HEK293T (cell line): ENCODE measurements around the gene CEP63.
"Not testable (repeated sequence)": the region's sequence is repeated elsewhere in the genome, so short reads cannot be mapped to it uniquely, and the experiment has no call there.

Source experiments
- CTCF ChIA-PET: fragments of 350-600 bp; formaldehyde crosslinking; extraction: SDS; loops from one replicate; lab custom pipeline; 2021; ENCODE audit warnings: antibody characterized with exemption, inconsistent platforms; lab: Yijun Ruan, JAX
- POLR2A ChIA-PET: fragments of 350-600 bp; formaldehyde crosslinking; extraction: SDS; loops from one replicate; lab custom pipeline; 2020; ENCODE audit warnings: antibody characterized with exemption, inconsistent platforms; lab: Yijun Ruan, JAX
- DNase-seq: peaks from one replicate; pipeline ENCODE4 v3.0.0; 2012; ENCODE audit warnings: mixed read lengths; ENCODE audit errors: extremely low spot score
- ARNT ChIP-seq: fragments of 450-650 bp; IDR thresholded peaks from 2 replicates; pipeline ENCODE4 v1.6.1; 2017; ENCODE audit warnings: mild to moderate bottlenecking
- BHLHE40 ChIP-seq: fragments of 450-650 bp; IDR thresholded peaks from 2 replicates; pipeline ENCODE4 v1.6.1; 2016; ENCODE audit warnings: mild to moderate bottlenecking, moderate library complexity, borderline replicate concordance
- CTBP1 ChIP-seq: fragments of 450-650 bp; IDR thresholded peaks from 2 replicates; pipeline ENCODE4 v1.6.1; 2016; ENCODE audit warnings: borderline replicate concordance
- ELF4 ChIP-seq: fragments of 450-650 bp; IDR thresholded peaks from 2 replicates; pipeline ENCODE4 v1.6.1; 2017; ENCODE audit warnings: antibody characterized with exemption
- FOXA1 ChIP-seq: fragments of 450-650 bp; IDR thresholded peaks from 2 replicates; pipeline ENCODE4 v1.6.1; 2016; ENCODE audit warnings: mild to moderate bottlenecking
- FOXK2 ChIP-seq: fragments of 450-650 bp; IDR thresholded peaks from 2 replicates; pipeline ENCODE4 v1.6.1; 2016; ENCODE audit warnings: mild to moderate bottlenecking
- FOXM1 ChIP-seq: fragments of 450-650 bp; IDR thresholded peaks from 2 replicates; pipeline ENCODE4 v1.6.1; 2017; ENCODE audit warnings: mild to moderate bottlenecking, borderline replicate concordance
- HDGF ChIP-seq: fragments of 450-650 bp; IDR thresholded peaks from 2 replicates; pipeline ENCODE4 v1.6.1; 2017; ENCODE audit warnings: antibody characterized with exemption, borderline replicate concordance
- L3MBTL2 ChIP-seq: fragments of 450-650 bp; conservative IDR thresholded peaks from 2 replicates; pipeline ENCODE4 v1.6.1; 2016; ENCODE audit warnings: mild to moderate bottlenecking
- LEF1 ChIP-seq: fragments of 450-650 bp; IDR thresholded peaks from 2 replicates; pipeline ENCODE4 v1.6.1; 2017; ENCODE audit warnings: mild to moderate bottlenecking, borderline replicate concordance
- NFRKB ChIP-seq: fragments of 450-650 bp; IDR thresholded peaks from 2 replicates; pipeline ENCODE4 v1.6.1; 2016; ENCODE audit warnings: mild to moderate bottlenecking, moderate library complexity
- PKNOX1 ChIP-seq: fragments of 450-650 bp; IDR thresholded peaks from 2 replicates; pipeline ENCODE4 v1.6.1; 2016
- SP1 ChIP-seq: fragments of 450-650 bp; IDR thresholded peaks from 2 replicates; pipeline ENCODE4 v1.6.1; 2017
- SUZ12 ChIP-seq: fragments of 450-650 bp; IDR thresholded peaks from 2 replicates; pipeline ENCODE4 v1.6.1; 2016; ENCODE audit warnings: mild to moderate bottlenecking
- TARDBP ChIP-seq: fragments of 450-650 bp; IDR thresholded peaks from 2 replicates; pipeline ENCODE4 v1.6.1; 2016
- ZNF384 ChIP-seq: fragments of 450-650 bp; IDR thresholded peaks from 2 replicates; pipeline ENCODE4 v1.6.1; 2016

The CEP63 gene

GRCh38 chr3:134576831-134577230 is 91.0 kb downstream of the CEP63 start:
- CTCF ChIA-PET, result interaction anchor here (0.7 kb wide), 1 partner anchor 267 kb away, joined by 3 read pairs; no protein-coding TSS in a partner anchor
- POLR2A ChIA-PET, result no interaction called here
- no peak for DNase-seq
- TF ChIP-seq L3MBTL2, result no peak
- no peak for TF ChIP-seq TARDBP
- no peak for TF ChIP-seq FOXK2
- no peak for TF ChIP-seq ZNF384
- TF ChIP-seq HDGF, result no peak
- no peak for TF ChIP-seq BHLHE40
- no peak for TF ChIP-seq ARNT
- no peak for TF ChIP-seq CTBP1
- TF ChIP-seq LEF1, result no peak
- no peak for TF ChIP-seq PKNOX1
- TF ChIP-seq FOXA1, result no peak
- no peak for TF ChIP-seq FOXM1
- no peak for TF ChIP-seq SUZ12
- TF ChIP-seq SP1, result no peak
- no peak for TF ChIP-seq ELF4
- no peak for TF ChIP-seq NFRKB

GRCh38 chr3:134579141-134579665 is 93.3 kb downstream of the CEP63 start:
- no peak for DNase-seq
- POLR2A ChIA-PET, result no interaction called here
- CTCF ChIA-PET, result no interaction called here
- TF ChIP-seq FOXM1 (no peak), L3MBTL2 (no peak), ARNT (no peak), PKNOX1 (no peak), LEF1 (no peak), NFRKB (no peak), SUZ12 (no peak), SP1 (no peak), FOXK2 (no peak), TARDBP (no peak), BHLHE40 (no peak), FOXA1 (no peak), HDGF (no peak), ELF4 (no peak), ZNF384 (no peak), CTBP1 (no peak)

- ChIA-PET POLR2A (no interaction called here), CTCF (interaction anchor here (0.7 kb wide), 1 partner anchor 139 kb away, joined by 3 read pairs; no protein-coding TSS in a partner anchor)
- DNase-seq, result no peak
- TF ChIP-seq FOXA1 (no peak), NFRKB (no peak), SP1 (no peak), FOXK2 (no peak), LEF1 (no peak), SUZ12 (no peak), ARNT (no peak), PKNOX1 (no peak), BHLHE40 (no peak), CTBP1 (no peak), TARDBP (no peak)
Measured at GRCh38 chr3:134590766-134591165, 104.9 kb downstream of the CEP63 start.

GRCh38 chr3:134592806-134593205 is 106.9 kb downstream of the CEP63 start:
- no peak for DNase-seq
- CTCF ChIA-PET, result interaction anchor here (1.2 kb wide), 1 partner anchor 9 kb away, joined by 4 read pairs; no protein-coding TSS in a partner anchor
- TF ChIP-seq ARNT (no peak), SUZ12 (no peak), FOXM1 (no peak), L3MBTL2 (no peak), LEF1 (no peak), NFRKB (no peak), TARDBP (no peak), CTBP1 (no peak)
- POLR2A ChIA-PET, result no interaction called here

GRCh38 chr3:134594331-134594741 is 108.5 kb downstream of the CEP63 start:
- ChIA-PET POLR2A (no interaction called here), CTCF (no interaction called here)
- no peak for TF ChIP-seq FOXK2
- TF ChIP-seq FOXM1, result no peak
- no peak for TF ChIP-seq CTBP1
- TF ChIP-seq TARDBP, result no peak
- no peak for TF ChIP-seq LEF1
- no peak for TF ChIP-seq NFRKB
- no peak for TF ChIP-seq FOXA1
- no peak for TF ChIP-seq HDGF
- TF ChIP-seq ARNT, result no peak
- TF ChIP-seq ELF4, result no peak
- TF ChIP-seq ZNF384, result no peak
- no peak for TF ChIP-seq BHLHE40
- no peak for TF ChIP-seq PKNOX1
- no peak for TF ChIP-seq SUZ12
- no peak for DNase-seq

- DNase-seq, POLR2A ChIA-PET, CTCF ChIA-PET: not testable (repeated sequence)
Measured at GRCh38 chr3:134594986-134595385, 109.1 kb downstream of the CEP63 start.
